ENCODE data around the gene SSTR3. TPM values are rescaled to one million over a fixed set of nuclear protein-coding genes. Genes with fewer than 3 reads are reported as not detected.
A peak's percentile ranks its signal among the peaks of the same experiment; 100 is the strongest.
"Not testable (repeated sequence)": the region's sequence is repeated elsewhere in the genome, so short reads cannot be mapped to it uniquely, and the experiment has no call there.

SSTR3 gene
- not detected for total RNA-seq
- long read RNA-seq, donor 1 = 0 reads
- long read RNA-seq, donor 2 = 0 reads

GRCh38 chr22:37212174-37212906 lies at the start of gene SSTR3:
TSS of gene SSTR3 (minus strand) at chr22:37212477. CDS start at chr22:37207803, 4,674 bp downstream.
- intact Hi-C loops (cut with DNase I) = no loop called here

GRCh38 chr22:37260901-37261336 lies 48.6 kb upstream of the SSTR3 start:
- intact Hi-C loops (cut with DNase I) = loop anchor here in 1 of 2 donors (5.0 kb wide), 1 partner anchor 94 kb away; no protein-coding TSS in a partner anchor
- DNase-seq (ENCODE audit: low spot score) = peak; percentile 84

More at GRCh38 chr22:37212174-37212906, at the start of gene SSTR3:
- peak; percentile 70 for DNase-seq (ENCODE audit: low spot score)

DNA sequence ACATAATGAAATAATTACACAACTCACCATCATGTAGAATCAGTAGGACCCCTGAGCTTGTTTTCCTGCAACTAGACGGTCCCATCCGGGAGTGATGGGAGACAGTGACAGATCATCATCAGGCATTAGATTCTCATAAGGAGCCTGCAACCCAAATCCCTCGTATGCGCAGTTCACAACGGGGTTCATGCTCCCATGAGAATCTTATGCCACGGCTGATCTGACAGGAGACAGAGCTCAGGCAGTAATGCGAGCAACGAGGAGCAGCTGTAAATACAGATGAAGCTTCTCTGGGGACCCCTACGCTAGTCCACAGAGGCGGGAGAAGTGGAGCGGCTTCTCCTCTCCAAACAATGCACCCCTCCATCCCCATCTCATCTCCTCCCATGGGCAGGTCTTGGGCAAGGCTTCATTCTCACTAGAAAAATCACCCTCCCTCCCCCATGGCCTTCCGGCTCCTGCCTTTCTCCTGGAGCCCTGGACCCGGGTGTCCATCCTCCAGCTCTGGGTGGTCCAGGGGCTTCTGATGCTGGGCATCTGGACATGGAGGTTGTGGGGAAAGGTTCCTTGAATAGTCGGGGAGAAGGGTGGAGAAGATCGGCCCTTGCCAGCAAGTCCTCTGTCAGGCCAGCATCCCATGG lies 48.0 kb upstream of the SSTR3 start:
- DNase-seq (ENCODE audit: low spot score) = peak; percentile 49
- intact Hi-C loops (cut with DNase I) = loop anchor here in 1 of 2 donors (5.0 kb wide), 1 partner anchor 93 kb away; no protein-coding TSS in a partner anchor

DNA sequence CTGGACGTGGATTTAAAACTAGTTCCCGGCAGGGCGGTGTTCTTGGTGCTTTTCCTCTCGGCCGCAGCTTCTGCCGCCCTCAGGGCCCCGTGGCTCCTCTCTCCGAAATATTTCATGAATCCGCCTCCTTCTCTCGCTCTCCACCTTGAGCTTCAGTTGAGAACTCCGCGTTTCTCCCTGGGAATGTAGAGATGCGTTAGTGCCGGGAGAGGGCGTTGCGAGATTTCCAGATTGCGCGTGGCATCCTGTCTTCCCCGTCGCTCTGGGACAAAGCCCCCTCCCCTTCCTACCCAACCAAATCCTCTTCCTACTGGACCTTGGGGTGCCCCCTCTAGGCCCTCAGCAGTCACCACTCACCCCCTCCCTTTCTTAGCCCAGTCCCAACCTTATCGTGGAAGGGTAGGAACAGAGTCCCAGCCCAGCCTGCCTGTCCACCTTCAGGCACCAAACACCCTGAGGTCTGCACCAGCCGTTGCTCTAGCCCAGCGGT lies 47.3 kb upstream of the SSTR3 start:
- DNase-seq (ENCODE audit: low spot score) = peak; percentile 49
- intact Hi-C loops (cut with DNase I) = loop anchor here in 1 of 2 donors (5.0 kb wide), 1 partner anchor 92 kb away; no protein-coding TSS in a partner anchor

GRCh38 chr22:37258753-37259401 lies 46.6 kb upstream of the SSTR3 start:
- intact Hi-C loops (cut with DNase I) = no loop called here
- peak; percentile 30 for DNase-seq (ENCODE audit: low spot score)

GRCh38 chr22:37258005-37258752 lies 45.9 kb upstream of the SSTR3 start:
- intact Hi-C loops (cut with DNase I) = no loop called here
- DNase-seq (ENCODE audit: low spot score) = peak; percentile 3

DNA sequence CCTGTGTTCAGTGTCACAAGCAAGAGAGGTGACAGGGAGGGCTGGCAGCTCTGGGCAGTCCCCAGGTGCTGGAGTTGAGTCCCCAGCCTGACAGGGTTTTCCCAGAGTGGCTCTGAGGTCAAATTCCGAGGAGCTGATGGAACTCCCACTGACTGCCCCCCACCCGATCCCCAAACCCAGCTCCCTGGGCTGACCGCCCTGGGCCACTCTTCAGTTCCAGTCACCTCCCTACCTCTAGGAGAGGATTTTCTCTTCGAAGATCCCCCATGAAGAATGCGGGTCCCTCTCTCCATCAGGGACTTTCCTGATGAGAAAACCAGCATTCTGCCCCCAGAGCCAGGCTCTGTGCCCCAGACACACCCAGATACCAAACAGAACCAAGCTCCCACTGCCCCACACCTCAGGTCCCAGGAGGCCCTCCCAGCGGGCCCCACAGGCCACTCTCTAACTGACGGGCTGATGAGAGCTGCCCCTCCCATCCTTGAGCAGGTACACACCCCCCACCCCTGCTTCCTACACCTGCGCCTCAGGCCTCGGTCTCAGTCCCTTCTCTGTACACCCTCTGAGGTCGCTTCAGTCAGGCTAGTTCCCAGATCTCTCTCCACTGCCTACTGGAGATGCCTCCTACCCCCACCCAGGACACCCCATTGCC lies 43.9 kb upstream of the SSTR3 start:
- intact Hi-C loops (cut with DNase I) = no loop called here
- peak; percentile 49 for DNase-seq (ENCODE audit: low spot score)

GRCh38 chr22:37255558-37256006 lies 43.3 kb upstream of the SSTR3 start:
- no peak for DNase-seq (ENCODE audit: low spot score)
- intact Hi-C loops (cut with DNase I) = no loop called here

- intact Hi-C loops (cut with DNase I) = no loop called here
- DNase-seq (ENCODE audit: low spot score) = no peak
Observed at GRCh38 chr22:37254867-37255233, 42.6 kb upstream of the SSTR3 start.

DNA sequence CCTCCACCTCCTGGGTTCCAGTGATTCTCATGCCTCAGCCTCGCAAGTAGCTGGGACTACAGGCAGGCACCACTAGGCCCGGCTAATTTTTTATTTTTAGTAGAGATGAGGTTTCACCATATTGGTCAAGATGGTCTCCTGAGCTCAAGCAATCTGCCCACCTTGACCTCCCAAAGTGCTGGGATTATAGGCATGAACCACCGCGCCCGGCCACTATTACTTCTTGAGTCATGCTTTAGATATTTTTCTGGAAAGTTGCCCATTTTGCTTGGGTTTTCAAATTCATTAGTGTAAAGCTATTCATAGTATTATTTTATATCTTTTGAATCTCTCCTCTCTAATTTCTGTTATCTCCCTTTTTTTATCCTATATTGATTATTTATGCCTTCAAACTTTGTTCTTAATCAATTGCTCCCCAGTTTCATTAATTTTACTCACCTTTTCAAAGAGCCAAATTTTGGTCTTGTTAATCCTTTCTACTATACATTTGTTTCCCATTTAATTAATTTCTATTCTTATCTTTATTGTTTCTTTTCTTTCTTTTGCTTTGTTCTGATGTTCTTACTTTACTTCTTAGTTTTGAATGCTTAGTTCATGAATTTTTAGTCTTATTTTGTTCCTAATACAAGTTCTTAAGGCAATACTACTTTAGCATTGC lies 42.1 kb upstream of the SSTR3 start:
- DNase-seq (ENCODE audit: low spot score) = peak; percentile 2
- intact Hi-C loops (cut with DNase I) = no loop called here

DNA sequence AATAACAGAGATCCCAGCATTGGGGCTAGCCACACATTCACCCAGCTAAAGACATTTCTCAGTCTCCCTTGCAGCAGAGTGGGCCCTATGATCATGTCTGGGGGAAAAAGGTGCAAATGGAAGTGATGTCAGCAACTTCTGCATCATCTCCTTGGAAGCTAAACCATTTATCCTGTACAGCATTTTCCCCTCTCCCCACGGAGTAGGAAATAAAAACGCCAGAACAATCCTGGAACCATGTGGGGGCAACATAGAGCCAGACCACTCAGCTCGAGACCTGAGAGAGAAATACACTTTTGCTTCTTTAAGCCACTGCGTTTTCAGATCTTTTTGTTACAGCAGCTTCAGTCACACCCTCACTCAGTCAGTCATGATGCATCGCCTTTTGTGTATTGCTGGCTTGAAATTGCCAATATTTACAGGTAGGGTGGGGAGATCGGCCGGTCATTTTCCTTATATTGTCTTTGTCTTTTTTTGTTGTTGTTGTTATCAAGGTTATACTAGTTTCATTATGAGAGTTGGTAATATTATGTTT lies 40.9 kb upstream of the SSTR3 start:
- DNase-seq (ENCODE audit: low spot score) = no peak
- intact Hi-C loops (cut with DNase I) = no loop called here

DNA sequence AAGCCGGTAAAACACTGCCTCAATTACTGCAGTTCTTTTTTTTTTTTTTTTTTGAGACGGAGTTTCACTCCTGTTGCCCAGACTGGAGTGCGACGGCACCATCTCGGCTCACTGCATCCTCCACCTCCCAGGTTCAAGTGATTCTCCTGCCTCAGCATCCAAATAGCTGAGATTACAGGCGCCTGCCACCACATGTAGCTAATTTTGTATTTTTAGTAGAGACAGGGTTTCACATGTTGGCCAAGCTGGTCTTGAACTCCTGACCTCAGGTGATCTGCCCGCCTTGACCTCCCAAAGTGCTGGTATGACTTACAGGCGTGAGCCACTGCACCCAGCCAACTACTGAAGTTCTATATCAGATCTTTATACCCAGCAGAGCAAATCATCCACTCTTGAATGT lies 39.6 kb upstream of the SSTR3 start:
- peak; percentile 13 for DNase-seq (ENCODE audit: low spot score)
- intact Hi-C loops (cut with DNase I) = not testable (repeated sequence)

- intact Hi-C loops (cut with DNase I) = no loop called here
- peak; percentile 62 for DNase-seq (ENCODE audit: low spot score)
Observed at GRCh38 chr22:37249986-37250385, 37.7 kb upstream of the SSTR3 start.

GRCh38 chr22:37248251-37248650 lies 36.0 kb upstream of the SSTR3 start:
- peak; percentile 18 for DNase-seq (ENCODE audit: low spot score)
- intact Hi-C loops (cut with DNase I) = no loop called here

DNA sequence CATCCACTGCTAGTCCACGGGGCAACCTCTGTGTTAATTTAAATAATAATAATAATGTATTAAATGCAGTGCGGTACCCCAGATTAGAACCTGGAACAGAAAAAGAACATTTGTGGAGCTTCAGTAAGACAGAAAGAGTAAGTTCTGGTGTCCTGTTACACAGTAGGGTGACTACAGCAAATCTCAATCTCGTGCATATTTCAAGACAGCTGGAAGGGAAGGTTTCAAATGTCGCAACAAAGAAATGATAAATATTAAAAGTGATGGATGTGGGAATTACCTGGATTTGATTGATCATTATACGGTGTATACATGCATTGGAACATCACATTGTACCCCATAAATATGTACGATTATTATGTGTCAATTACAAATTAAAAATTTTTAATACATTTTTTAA lies 33.5 kb upstream of the SSTR3 start:
- no peak for DNase-seq (ENCODE audit: low spot score)
- intact Hi-C loops (cut with DNase I) = no loop called here

DNA sequence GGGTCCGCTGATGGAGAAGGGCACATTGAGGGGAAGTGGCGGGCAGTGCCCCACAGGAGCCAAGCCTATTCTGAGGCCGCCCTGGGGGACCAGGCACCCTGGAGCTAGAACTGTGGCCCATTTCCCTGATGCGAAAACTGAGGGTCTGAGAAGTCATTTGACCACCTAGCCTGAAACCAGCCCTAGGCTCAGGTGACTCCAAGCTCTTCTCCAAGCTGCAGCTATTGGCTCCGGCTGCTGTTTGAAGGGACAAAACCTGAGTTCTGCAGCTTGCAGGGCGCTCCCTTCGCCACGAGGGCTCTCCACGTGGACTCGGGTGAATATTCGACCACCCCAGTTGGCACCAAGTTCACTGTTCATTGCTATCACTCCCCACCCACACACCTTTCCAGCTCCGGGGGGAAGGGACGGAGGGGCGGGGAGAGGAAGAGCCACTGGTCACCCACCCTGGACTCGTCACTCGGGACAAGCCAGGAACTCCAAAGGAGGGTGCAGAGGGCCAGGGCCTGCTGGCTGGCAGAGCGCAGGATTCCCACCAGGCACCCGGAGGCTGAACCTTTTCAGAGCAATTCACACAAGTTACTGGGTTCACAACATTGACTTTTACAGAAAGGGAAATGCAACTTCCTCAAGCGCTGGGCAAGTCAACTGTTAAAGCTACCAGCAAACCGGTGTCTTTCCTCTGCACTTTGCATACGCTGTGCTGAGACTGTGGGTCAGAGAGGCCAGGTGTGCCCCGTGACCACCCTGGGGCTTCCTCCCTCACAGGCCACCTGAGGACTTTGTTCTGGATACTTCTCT lies 32.8 kb upstream of the SSTR3 start:
- peak; percentile 67 for DNase-seq (ENCODE audit: low spot score)
- intact Hi-C loops (cut with DNase I) = no loop called here

Measured in posterior vena cava (tissue), 2 donors.